Thyroid gland (tissue), 4 donors: ENCODE measurements around the gene USP5.
"Not testable (repeated sequence)": the region's sequence is repeated elsewhere in the genome, so short reads cannot be mapped to it uniquely, and the experiment has no call there.

Experiments
- POLR2A ChIP-seq, 2 donors: fragments of 450-650 bp; IDR thresholded peaks; one replicate each; pipeline ENCODE4 v1.6.1; 2017; ENCODE audit warnings: antibody characterized with exemption in 2 of 2, mild to moderate bottlenecking in 2 of 2, moderate library complexity in 1 of 2
- TF ChIP-seq, protein P1 (sequence below), 6 experiments: fragments of 200-600 bp in 3 of 6; fragments of 450-650 bp in 3 of 6; sonication (generic) in 3 of 6; IDR thresholded peaks; one replicate each; pipeline ENCODE4 v1.5.1; 2016 to 2019; ENCODE audit warnings: antibody characterized with exemption in 6 of 6, mild to moderate bottlenecking in 2 of 6, inconsistent platforms in 1 of 6, moderate library complexity in 1 of 6

DNA sequence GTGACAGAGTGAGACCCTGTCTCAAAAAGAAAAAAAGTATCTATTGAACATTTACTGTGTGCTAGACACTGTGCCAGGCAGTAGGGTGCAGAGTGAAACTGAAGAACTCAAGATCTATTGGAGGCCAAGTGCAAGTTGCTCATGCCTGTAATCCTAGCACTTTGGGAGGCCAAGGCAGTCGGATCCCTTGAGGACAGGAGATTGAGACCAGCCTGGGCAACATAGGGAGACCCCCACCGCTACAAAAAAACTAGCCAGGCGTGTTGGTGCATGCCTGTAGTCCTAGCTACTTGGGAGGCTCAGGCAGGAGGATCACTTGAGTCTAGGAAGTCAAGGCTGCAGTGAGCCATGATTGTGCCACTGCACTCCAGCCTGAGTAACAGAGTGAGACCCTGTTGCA lies 40.7 kb downstream of the USP5 start:
- TF ChIP-seq, protein P1, sequence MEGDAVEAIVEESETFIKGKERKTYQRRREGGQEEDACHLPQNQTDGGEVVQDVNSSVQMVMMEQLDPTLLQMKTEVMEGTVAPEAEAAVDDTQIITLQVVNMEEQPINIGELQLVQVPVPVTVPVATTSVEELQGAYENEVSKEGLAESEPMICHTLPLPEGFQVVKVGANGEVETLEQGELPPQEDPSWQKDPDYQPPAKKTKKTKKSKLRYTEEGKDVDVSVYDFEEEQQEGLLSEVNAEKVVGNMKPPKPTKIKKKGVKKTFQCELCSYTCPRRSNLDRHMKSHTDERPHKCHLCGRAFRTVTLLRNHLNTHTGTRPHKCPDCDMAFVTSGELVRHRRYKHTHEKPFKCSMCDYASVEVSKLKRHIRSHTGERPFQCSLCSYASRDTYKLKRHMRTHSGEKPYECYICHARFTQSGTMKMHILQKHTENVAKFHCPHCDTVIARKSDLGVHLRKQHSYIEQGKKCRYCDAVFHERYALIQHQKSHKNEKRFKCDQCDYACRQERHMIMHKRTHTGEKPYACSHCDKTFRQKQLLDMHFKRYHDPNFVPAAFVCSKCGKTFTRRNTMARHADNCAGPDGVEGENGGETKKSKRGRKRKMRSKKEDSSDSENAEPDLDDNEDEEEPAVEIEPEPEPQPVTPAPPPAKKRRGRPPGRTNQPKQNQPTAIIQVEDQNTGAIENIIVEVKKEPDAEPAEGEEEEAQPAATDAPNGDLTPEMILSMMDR (IDR thresholded peaks at IDR 0.05): not testable (repeated sequence)
- TF ChIP-seq POLR2A (IDR thresholded peaks at IDR 0.05): not testable (repeated sequence)
